Activated T-helper 1 cell treated with anti-CD3 and anti-CD28 coated beads, Interleukin-12 subunit alpha, Interleukin-12 subunit beta, Interleukin-2, Interleukin-4 antibody, amounts not matched to agents 30 ng/mL and 10 ng/mL and 1 ng/mL, durations not matched to agents 14 hours and 24 hours and 36 hours (primary cell): ENCODE measurements around the gene MYH8. TPM values are rescaled to one million over a fixed set of nuclear protein-coding genes. Genes with fewer than 3 reads are reported as not detected.

ENCODE experiments used
- DNase-seq: peaks from one replicate; pipeline ENCODE4 v3.0.0; 2021; ENCODE audit warnings: low spot score
- H3K27ac Mint-ChIP-seq: one replicate; pipeline ENCODE4 v1.8.0; 2021; ENCODE audit warnings: mild to moderate bottlenecking, mixed read lengths
- H3K27me3 Mint-ChIP-seq: one replicate; pipeline ENCODE4 v1.8.0; 2022; ENCODE audit warnings: mild to moderate bottlenecking, moderate library complexity, mixed read lengths; ENCODE audit not compliant: insufficient read depth
- H3K36me3 Mint-ChIP-seq: one replicate; pipeline ENCODE4 v1.8.0; 2021; ENCODE audit warnings: low read depth, mixed read lengths
- H3K4me1 Mint-ChIP-seq: one replicate; pipeline ENCODE4 v1.8.0; 2021; ENCODE audit warnings: low read depth, mixed read lengths
- H3K4me3 Mint-ChIP-seq: one replicate; pipeline ENCODE4 v1.8.0; 2021; ENCODE audit warnings: mild to moderate bottlenecking, moderate library complexity, mixed read lengths
- H3K9me3 Mint-ChIP-seq: one replicate; pipeline ENCODE4 v1.8.0; 2021; ENCODE audit warnings: mixed read lengths
- intact Hi-C: fragments of 100-400 bp; cut with micrococcal nuclease; formaldehyde crosslinking; loops from one replicate; pipeline ENCODE4 v1.15.1; 2024
- total RNA-seq: library from RNA; stranded (reverse); gene quantifications from 2 replicates; pipeline ENCODE4 v1.2.3, GENCODE V29; 2022

The MYH8 gene
- total RNA-seq, 1 donor from 2014 or later: not detected

- H3K4me1 Mint-ChIP-seq: no peaks in the 10 kb centered on the region
- no peaks in the 10 kb centered on the region for H3K9me3 Mint-ChIP-seq
- no peak for DNase-seq
- H3K4me3 Mint-ChIP-seq: no peak overlapping the region
- no peaks in the 10 kb centered on the region for H3K36me3 Mint-ChIP-seq
- peaks cover 2% of the 10 kb centered on the region for H3K27me3 Mint-ChIP-seq
- no peak overlapping the region for H3K27ac Mint-ChIP-seq
- intact Hi-C loops: no loop called here
These were observed 53.2 kb downstream of the MYH8 start for GRCh38 chr17:10368561-10368960.

GRCh38 chr17:10360578-10360977 lies 61.2 kb downstream of the MYH8 start:
- no peaks in the 10 kb centered on the region for H3K9me3 Mint-ChIP-seq
- intact Hi-C loops: no loop called here
- no peaks in the 10 kb centered on the region for H3K4me1 Mint-ChIP-seq
- no peaks in the 10 kb centered on the region for H3K36me3 Mint-ChIP-seq
- DNase-seq: no peak
- no peak overlapping the region for H3K4me3 Mint-ChIP-seq
- no peak overlapping the region for H3K27ac Mint-ChIP-seq
- no peaks in the 10 kb centered on the region for H3K27me3 Mint-ChIP-seq

GRCh38 chr17:10357768-10358167 lies 64.0 kb downstream of the MYH8 start:
- no peak overlapping the region for H3K27ac Mint-ChIP-seq
- no peaks in the 10 kb centered on the region for H3K4me1 Mint-ChIP-seq

GRCh38 chr17:10354651-10355050 lies 67.1 kb downstream of the MYH8 start:
- intact Hi-C loops: no loop called here
- Mint-ChIP-seq H3K27ac (no peak overlapping the region), H3K9me3 (no peaks in the 10 kb centered on the region), H3K4me1 (no peaks in the 10 kb centered on the region), H3K27me3 (no peaks in the 10 kb centered on the region), H3K36me3 (no peaks in the 10 kb centered on the region), H3K4me3 (no peak overlapping the region)
- no peak for DNase-seq

More at GRCh38 chr17:10357768-10358167, 64.0 kb downstream of the MYH8 start:
- H3K4me3 Mint-ChIP-seq: no peak overlapping the region
- DNase-seq: no peak
- H3K36me3 Mint-ChIP-seq: no peaks in the 10 kb centered on the region
- H3K27me3 Mint-ChIP-seq: no peaks in the 10 kb centered on the region
- intact Hi-C loops: loop anchor here (2.0 kb wide), 1 partner anchor 433 kb away; no protein-coding TSS in a partner anchor
- H3K9me3 Mint-ChIP-seq: no peaks in the 10 kb centered on the region

GRCh38 chr17:10352893-10353292 lies 68.9 kb downstream of the MYH8 start:
- no peak overlapping the region for H3K4me3 Mint-ChIP-seq
- H3K27me3 Mint-ChIP-seq: no peaks in the 10 kb centered on the region
- no peaks in the 10 kb centered on the region for H3K36me3 Mint-ChIP-seq
- H3K4me1 Mint-ChIP-seq: no peaks in the 10 kb centered on the region
- no peaks in the 10 kb centered on the region for H3K9me3 Mint-ChIP-seq
- intact Hi-C loops: no loop called here
- H3K27ac Mint-ChIP-seq: no peak overlapping the region
- no peak for DNase-seq

GRCh38 chr17:10349403-10349802 lies 72.3 kb downstream of the MYH8 start:
- no peak overlapping the region for H3K4me3 Mint-ChIP-seq

GRCh38 chr17:10344816-10345215 lies 76.9 kb downstream of the MYH8 start:
- Mint-ChIP-seq H3K27ac (no peak overlapping the region), H3K36me3 (no peaks in the 10 kb centered on the region), H3K4me3 (no peak overlapping the region), H3K4me1 (no peaks in the 10 kb centered on the region), H3K27me3 (no peaks in the 10 kb centered on the region), H3K9me3 (no peaks in the 10 kb centered on the region)
- intact Hi-C loops: no loop called here
- DNase-seq: no peak

More at GRCh38 chr17:10349403-10349802, 72.3 kb downstream of the MYH8 start:
- H3K36me3 Mint-ChIP-seq: no peaks in the 10 kb centered on the region
- no peaks in the 10 kb centered on the region for H3K9me3 Mint-ChIP-seq
- H3K27me3 Mint-ChIP-seq: no peaks in the 10 kb centered on the region
- DNase-seq: no peak
- H3K4me1 Mint-ChIP-seq: no peaks in the 10 kb centered on the region
- intact Hi-C loops: no loop called here
- no peak overlapping the region for H3K27ac Mint-ChIP-seq

Other genes starting within 250 kb of the MYH8 start
- 0.16 and 0.17 TPM in 2 replicates for gene GAS7, start 223.3 kb downstream of the MYH8 start, total RNA-seq
- gene MYH13, start 48.9 kb downstream of the MYH8 start, total RNA-seq: not detected in 2 replicates
- gene MYH4, start 47.6 kb upstream of the MYH8 start, total RNA-seq: not detected in 2 replicates
- gene MYH1, start 96.6 kb upstream of the MYH8 start, total RNA-seq: not detected in 2 replicates
- not detected in 2 replicates for gene MYH2, start 127.7 kb upstream of the MYH8 start, total RNA-seq
- 6.5 and 7.3 TPM in 2 replicates for gene MYH3, start 235.4 kb upstream of the MYH8 start, total RNA-seq